Peyer's patch (tissue), 4 donors: ENCODE measurements around the gene FRMPD4.

Source experiments
- CTCF ChIP-seq, 6 experiments: fragments of 450-650 bp in 4 of 6; fragments of 200-600 bp in 2 of 6; sonication (generic) in 1 of 6; IDR thresholded peaks; one replicate each; pipeline ENCODE4 v1.5.1; 2017 to 2019; ENCODE audit warnings: antibody characterized with exemption in 6 of 6, mild to moderate bottlenecking in 3 of 6, moderate library complexity in 1 of 6
- POLR2A ChIP-seq, 2 donors: fragments of 450-650 bp; IDR thresholded peaks; one replicate each; pipeline ENCODE4 v1.5.1; 2017; ENCODE audit warnings: antibody characterized with exemption in 2 of 2, mild to moderate bottlenecking in 2 of 2, moderate library complexity in 2 of 2

DNA sequence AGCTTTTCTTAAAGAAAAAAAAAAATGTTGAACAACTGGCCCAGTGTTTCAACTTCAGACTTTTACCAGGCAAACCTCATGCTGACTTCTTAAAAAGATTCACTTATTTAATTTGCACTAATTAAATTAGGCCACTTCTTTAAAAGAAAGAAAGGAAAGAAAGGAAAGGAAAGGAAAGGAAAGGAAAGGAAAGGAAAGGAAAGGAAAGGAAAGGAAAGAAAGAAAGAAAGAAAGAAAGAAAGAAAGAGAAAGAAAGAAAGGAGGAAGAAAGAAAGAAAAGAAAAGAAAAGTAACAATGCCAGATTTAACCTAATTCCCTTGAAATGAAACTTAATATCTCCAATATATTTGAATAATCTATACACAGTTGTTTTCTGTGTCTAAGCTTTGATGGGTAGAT is 581.6 kb downstream of the FRMPD4 start:
- TF ChIP-seq CTCF (IDR thresholded peaks at IDR 0.05) (no peak), POLR2A (IDR thresholded peaks at IDR 0.05) (no peak)
